HCT116 (cell line): ENCODE results near the gene ZSCAN30. TPM values are rescaled to one million over a fixed set of nuclear protein-coding genes. Genes with fewer than 3 reads are reported as not detected.

Source experiments
- ATAC-seq: fragments of 200-7000 bp; cut with Tn5 transposase; 2 replicates; pipeline ENCODE4 v1.9.1; 2020; ENCODE audit warnings: mild to moderate bottlenecking, moderate library complexity
- BruUV-seq: library from RNA; stranded (reverse); fragments of 400-500 nt; replicated peaks from 2 replicates; lab custom pipeline; 2021; lab: Mats Ljungman, UMichigan
- CTCF ChIA-PET: fragments of 300-600 bp; sonication (Branson Sonifier 250); formaldehyde crosslinking; loops from one replicate; lab custom pipeline; 2021; ENCODE audit warnings: antibody characterized with exemption; lab: Charles Lee
- POLR2A ChIA-PET: fragments of 300-600, 350-600 bp; sonication (Branson Sonifier 250); formaldehyde crosslinking; loops from one replicate; lab custom pipeline; 2021; ENCODE audit warnings: antibody characterized with exemption; lab: Charles Lee
- RAD21 ChIA-PET, 2 experiments: fragments of 300-600 bp; sonication (Branson Sonifier 250); formaldehyde crosslinking; loops; one replicate each; lab custom pipeline; 2023; ENCODE audit warnings: low total read pairs in 2 of 2; ENCODE audit not compliant: uncharacterized antibody in 2 of 2, unreplicated experiment in 2 of 2, low non-redundant PET in 1 of 2; lab: Charles Lee
- DNase-seq: peaks from one replicate; pipeline ENCODE4 v3.0.0-alpha.2; 2010; ENCODE audit warnings: low read depth, low spot score
- H2AFZ ChIP-seq: fragments of 200-600 bp; shearing (Covaris generic), sonication (generic); 2 replicates; pipeline ENCODE4 v1.6.1; 2017; ENCODE audit warnings: low read depth, mixed run types, mixed read lengths, antibody characterized with exemption, low read length; ENCODE audit not compliant: poor library complexity, severe bottlenecking
- H3K27ac ChIP-seq: 2 replicates; pipeline ENCODE4 v1.5.1; 2012; ENCODE audit warnings: low read depth, low read length
- H3K27me3 ChIP-seq: fragments of 200-600 bp; sonication (generic); 2 replicates; pipeline ENCODE4 v1.6.1; 2016; ENCODE audit warnings: mixed run types, low read length, mixed read lengths; ENCODE audit not compliant: insufficient read depth
- H3K36me3 ChIP-seq, 2 experiments: fragments of 200-500 bp in 1 of 2; fragments of 200-600 bp in 1 of 2; sonication (Bioruptor generic) in 1 of 2; sonication (generic) in 1 of 2; 2 replicates each; pipeline versions ENCODE4 v1.5.1 to v1.6.1; 2014 to 2016; ENCODE audit warnings: low read length in 2 of 2, inconsistent platforms in 1 of 2, mixed read lengths in 1 of 2, mixed run types in 1 of 2; ENCODE audit not compliant: insufficient read depth in 2 of 2, control insufficient read depth in 1 of 2
- H3K4me1 ChIP-seq, 2 experiments: fragments of 200-600 bp in 1 of 2; sonication (generic) in 1 of 2; 2 replicates each; pipeline versions ENCODE4 v1.5.1 to v1.6.1; 2012 to 2017; ENCODE audit warnings: low read length in 2 of 2, inconsistent platforms in 1 of 2, mild to moderate bottlenecking in 1 of 2, mixed read lengths in 1 of 2, mixed run types in 1 of 2, moderate library complexity in 1 of 2; ENCODE audit not compliant: insufficient read depth in 2 of 2, control insufficient read depth in 1 of 2
- H3K4me2 ChIP-seq: fragments of 200-600 bp; sonication (generic); 2 replicates; pipeline ENCODE4 v1.6.1; 2017; ENCODE audit warnings: mixed run types, low read length, mixed read lengths
- H3K4me3 ChIP-seq, 2 experiments: fragments of 200-600 bp in 1 of 2; sonication (generic) in 1 of 2; replicated peaks in 1 of 2; 2 replicates each; pipeline ENCODE4 v1.5.1; 2011 to 2016; ENCODE audit warnings: low read length in 2 of 2, control low read depth in 1 of 2, low read depth in 1 of 2, mild to moderate bottlenecking in 1 of 2, mixed read lengths in 1 of 2, mixed run types in 1 of 2
- H3K79me2 ChIP-seq: fragments of 200-600 bp; sonication (generic); 2 replicates; pipeline ENCODE4 v1.6.1; 2017; ENCODE audit warnings: mild to moderate bottlenecking, mixed run types, low read length, moderate library complexity, mixed read lengths; ENCODE audit not compliant: insufficient read depth
- H3K9ac ChIP-seq: fragments of 200-600 bp; sonication (generic); 2 replicates; pipeline ENCODE4 v1.6.1; 2016; ENCODE audit warnings: low read length, mixed read lengths
- H3K9me2 ChIP-seq: fragments of 200-600 bp; sonication (generic), shearing (Covaris generic); 2 replicates; pipeline ENCODE4 v1.6.1; 2017; ENCODE audit warnings: mixed run types, mild to moderate bottlenecking, moderate library complexity; ENCODE audit not compliant: insufficient read depth
- H3K9me3 ChIP-seq, 2 experiments: fragments of 200-500 bp in 1 of 2; fragments of 200-600 bp in 1 of 2; sonication (Bioruptor generic) in 1 of 2; sonication (generic) in 1 of 2; 2 replicates each; pipeline ENCODE4 v1.6.1; 2014 to 2017; ENCODE audit warnings: low read length in 2 of 2, mixed read lengths in 2 of 2, inconsistent platforms in 1 of 2, low read depth in 1 of 2, mild to moderate bottlenecking in 1 of 2, mixed run types in 1 of 2, moderate library complexity in 1 of 2; ENCODE audit not compliant: control insufficient read depth in 1 of 2, insufficient read depth in 1 of 2
- H4K20me1 ChIP-seq: fragments of 200-600 bp; sonication (generic), shearing (Covaris generic); 2 replicates; pipeline ENCODE4 v1.6.1; 2017; ENCODE audit warnings: mixed run types, mild to moderate bottlenecking, moderate library complexity; ENCODE audit not compliant: insufficient read depth
- CEBPB ChIP-seq: IDR thresholded peaks from 2 replicates; pipeline ENCODE4 v1.6.1; 2012; ENCODE audit warnings: low read depth
- FOSL1 ChIP-seq: IDR thresholded peaks from 2 replicates; pipeline ENCODE4 v1.6.1; 2012; ENCODE audit warnings: low read depth
- MAX ChIP-seq: IDR thresholded peaks from 2 replicates; pipeline ENCODE4 v1.6.1; 2012
- POLR2A ChIP-seq: IDR thresholded peaks from 2 replicates; pipeline ENCODE4 v1.7.0; 2011; ENCODE audit warnings: borderline replicate concordance; ENCODE audit not compliant: insufficient read depth, insufficient read length; ENCODE audit errors: extremely low read depth
- RAD21 ChIP-seq: IDR thresholded peaks from 2 replicates; pipeline ENCODE4 v1.6.1; 2012; ENCODE audit warnings: low read depth, mild to moderate bottlenecking
- TCF7L2 ChIP-seq: IDR thresholded peaks from 2 replicates; pipeline ENCODE4 v1.7.0; 2011; ENCODE audit warnings: borderline replicate concordance, inconsistent platforms; ENCODE audit not compliant: insufficient read depth, insufficient read length; ENCODE audit errors: extremely low read depth
- ZBTB33 ChIP-seq: IDR thresholded peaks from 2 replicates; pipeline ENCODE4 v1.6.1; 2011; ENCODE audit warnings: mild to moderate bottlenecking, low read length, moderate library complexity; ENCODE audit not compliant: insufficient replicate concordance; ENCODE audit errors: extremely low read depth
- intact Hi-C: fragments of 100-400 bp; cut with micrococcal nuclease; formaldehyde crosslinking; loops from 2 replicates; pipeline ENCODE4 v1.10.0; 2022
- total RNA-seq: library from RNA; stranded (reverse); gene quantifications from one replicate; pipeline ENCODE4 v1.2.1, GENCODE V29; 2021; ENCODE audit not compliant: unreplicated experiment

ZSCAN30 gene
- total RNA-seq, 1 experiment from 2014 or later = 11.5 TPM

- ChIA-PET RAD21 (no interaction called here), POLR2A (no interaction called here), CTCF (no interaction called here)
- no TSS peak for BruUV-seq
- H2AFZ ChIP-seq = no peak overlapping the region
- H3K79me2 ChIP-seq = peaks cover 58% of the 10 kb centered on the region
- no peaks in the 10 kb centered on the region for H3K9me2 ChIP-seq
- peak overlapping the region; percentile 81 for H3K9ac ChIP-seq
- intact Hi-C loops = loop anchor here (5.0 kb wide), 1 partner anchor 51 kb away; the partner anchor contains the start of gene ZNF24
- H3K27ac ChIP-seq = peak overlapping the region; percentile 57; the same call in 1 of the 2 replicates
- H4K20me1 ChIP-seq = no peaks in the 10 kb centered on the region
- H3K27me3 ChIP-seq = no peaks in the 10 kb centered on the region
- H3K4me1 ChIP-seq = peaks cover 0 to 16% of the 10 kb centered on the region in 2 experiments; a peak in 2 of 4 replicates
- H3K4me3 ChIP-seq = peak overlapping the region; percentile 71 to 87
- peaks cover 0 to 24% of the 10 kb centered on the region in 2 experiments; a peak in 2 of 4 replicates for H3K36me3 ChIP-seq
- no peak for DNase-seq
- TF ChIP-seq MAX = no peak
- no peak for TF ChIP-seq RAD21
- no peak for TF ChIP-seq FOSL1
- TF ChIP-seq CEBPB = no peak
- TF ChIP-seq ZBTB33 = no peak
- TF ChIP-seq TCF7L2 = no peak
- TF ChIP-seq POLR2A = no peak
- ATAC-seq = no peak
- H3K9me3 ChIP-seq = peaks cover 0 to 5% of the 10 kb centered on the region in 2 experiments; a peak in 1 of 4 replicates
- peak overlapping the region; percentile 95 for H3K4me2 ChIP-seq
Observed at GRCh38 chr18:35291166-35291565, 1.1 kb upstream of the ZSCAN30 start.
